Pancreas (tissue), 10 donors: ENCODE data around the gene PRSS48. TPM values are rescaled to one million over a fixed set of nuclear protein-coding genes. Genes with fewer than 3 reads are reported as not detected.

Experiments used
- ATAC-seq, 4 donors: fragments of 200-7000 bp; cut with Tn5 transposase; one replicate each; pipeline versions ENCODE4 v1.8.0 to v1.9.1; 2020; ENCODE audit warnings: mild to moderate bottlenecking in 4 of 4, moderate library complexity in 4 of 4
- DNase-seq, 6 donors: peaks; one replicate each; pipeline ENCODE4 v3.0.0-alpha.2; 2020
- FAIRE-seq: peaks from 2 replicates; lab custom pipeline; 2012; peaks lifted over from hg19 to GRCh38; lab: Jason Lieb, UNC
- H3K27ac ChIP-seq, 4 donors: fragments of 200-600 bp; sonication (generic); 1 replicate in 3 of 4; 2 replicates in 1 of 4; pipeline versions ENCODE4 v1.5.0 to v1.8.0; 2020
- H3K27me3 ChIP-seq, 4 donors: fragments of 200-600 bp; one replicate each; pipeline ENCODE4 v1.8.0; 2021
- H3K36me3 ChIP-seq, 3 donors: fragments of 200-600 bp; sonication (generic) in 1 of 3; one replicate each; pipeline versions ENCODE4 v1.5.0 to v1.8.0; 2020 to 2021
- H3K4me1 ChIP-seq, 3 donors: fragments of 200-600 bp; one replicate each; pipeline ENCODE4 v1.8.0; 2021
- H3K4me3 ChIP-seq, 4 donors: fragments of 200-600 bp; sonication (generic) in 2 of 4; one replicate each; pipeline versions ENCODE4 v1.5.0 to v1.8.0; 2020 to 2021
- H3K9me3 ChIP-seq, 4 donors: fragments of 200-600 bp; one replicate each; pipeline ENCODE4 v1.8.0; 2021
- CTCF ChIP-seq, 4 donors: fragments of 200-600 bp; sonication (generic) in 3 of 4; IDR thresholded peaks; one replicate each; pipeline versions ENCODE4 v1.5.0 to v1.8.0; 2021; ENCODE audit warnings: antibody characterized with exemption in 4 of 4
- WGBS, 2 donors: extraction: QIAGEN DNeasy Blood & Tissue Kit; methylation state at CpG; one replicate each; pipeline ENCODE4 v1.1.7; 2013; 5-methylcytosine and 5-hydroxymethylcytosine counted together
- intact Hi-C, 3 donors: fragments of 100-400 bp; cut with DNase I; formaldehyde crosslinking; loops; one replicate each; pipeline versions ENCODE4 v1.11.1 to v1.14.2; 2022
- polyA plus RNA-seq, 2 donors: library from polyadenylated mRNA; stranded (reverse); fragments of 200-250 nt; gene quantifications; one replicate each; pipeline ENCODE4 v1.2.3, GENCODE V29; 2013
- total RNA-seq, 6 donors: library from RNA; stranded (reverse); fragmentation: NEBNext Ultra II Directional in 4 of 6; extraction: Animal tissue kit (Norgen Biotek cat#: 25700) in 4 of 6; gene quantifications; one replicate each; pipeline versions ENCODE4 v1.2.1 to v1.2.4, GENCODE V29; 2021 to 2023
- donor health status: healthy with polysubstance abuse.
- donor health status: DM: no; HTN: no; CAD: no; lungs with moderate emphysema.
- donor health status: DM: no; HTN: no; CAD: no.
- donor health status: control.
- donor health status: control.
- donor health status: Bipolar disorder and iron deficiency.
- donor health status: DM: yes; HTN: yes; CAD: no.
- donor health status: DM: no; HTN: no; CAD: no.
- donor health status: DM: no; HTN: no; CAD: no.
- donor health status: DM: yes; HTN: yes; CAD: no.

The PRSS48 gene
- total and polyA plus RNA-seq, 8 donors = not detected

GRCh38 chr4:151314479-151314878 lies 37.5 kb downstream of the PRSS48 start:
- ATAC-seq = no peak
- peak overlapping the region in 2 of 4 donors; percentile 62 to 64 for H3K27ac ChIP-seq

GRCh38 chr4:151315212-151315886 lies 38.4 kb downstream of the PRSS48 start:
- intact Hi-C loops = no loop called here
- no peaks in the 10 kb centered on the region for H3K27me3 ChIP-seq
- H3K4me3 ChIP-seq = no peak overlapping the region
- peak overlapping the region in 2 of 4 donors; percentile 62 to 64 for H3K27ac ChIP-seq
- peak; percentile 63 to 90 (median 80) for ATAC-seq
- H3K9me3 ChIP-seq = no peaks in the 10 kb centered on the region
- 49 to 50% methylated on average over 2 of the region's 2 CpGs for WGBS, 2 donors
- H3K36me3 ChIP-seq = no peaks in the 10 kb centered on the region
- no peak for FAIRE-seq
- H3K4me1 ChIP-seq = peaks cover 0 to 26% (median 18%) of the 10 kb centered on the region in 3 donors
- TF ChIP-seq CTCF (IDR thresholded peaks at IDR 0.05) = no peak
- no peak for DNase-seq

More at GRCh38 chr4:151314479-151314878, 37.5 kb downstream of the PRSS48 start:
- no peaks in the 10 kb centered on the region for H3K9me3 ChIP-seq
- FAIRE-seq (no peak), DNase-seq (no peak)
- H3K27me3 ChIP-seq = no peaks in the 10 kb centered on the region
- H3K36me3 ChIP-seq = no peaks in the 10 kb centered on the region
- no peak for TF ChIP-seq CTCF (IDR thresholded peaks at IDR 0.05)
- 81 to 95% methylated on average over 1 of the region's 1 CpG for WGBS, 2 donors
- no peak overlapping the region for H3K4me3 ChIP-seq
- H3K4me1 ChIP-seq = peaks cover 0 to 26% (median 18%) of the 10 kb centered on the region in 3 donors
- intact Hi-C loops = no loop called here

- TF ChIP-seq CTCF (IDR thresholded peaks at IDR 0.05) = no peak
- no peak overlapping the region for H3K27ac ChIP-seq
- 38 to 49% methylated on average over 2 of the region's 2 CpGs for WGBS, 2 donors
- DNase-seq = no peak
- peaks cover 0 to 26% (median 18%) of the 10 kb centered on the region in 3 donors for H3K4me1 ChIP-seq
- intact Hi-C loops = no loop called here
- no peaks in the 10 kb centered on the region for H3K27me3 ChIP-seq
- H3K36me3 ChIP-seq = no peaks in the 10 kb centered on the region
- ATAC-seq = peak in 1 of 4 donors; percentile 26
- no peaks in the 10 kb centered on the region for H3K9me3 ChIP-seq
- H3K4me3 ChIP-seq = no peak overlapping the region
- no peak for FAIRE-seq
Measured at GRCh38 chr4:151316645-151317044, 39.7 kb downstream of the PRSS48 start.

GRCh38 chr4:151318307-151319006 lies 41.5 kb downstream of the PRSS48 start:
- DNase-seq (no peak), FAIRE-seq (no peak), ATAC-seq (no peak)
- H3K9me3 ChIP-seq = no peaks in the 10 kb centered on the region
- H3K36me3 ChIP-seq = no peaks in the 10 kb centered on the region
- intact Hi-C loops = no loop called here
- no peaks in the 10 kb centered on the region for H3K27me3 ChIP-seq
- H3K4me3 ChIP-seq = no peak overlapping the region
- H3K27ac ChIP-seq = no peak overlapping the region
- TF ChIP-seq CTCF (IDR thresholded peaks at IDR 0.05) = no peak
- H3K4me1 ChIP-seq = peaks cover 0 to 30% (median 20%) of the 10 kb centered on the region in 3 donors
- WGBS, 2 donors = 32 to 47% methylated on average over 1 of the region's 1 CpG
